ENCODE results near the gene MAPK8IP2. TPM values are rescaled to one million over a fixed set of nuclear protein-coding genes. Genes with fewer than 3 reads are reported as not detected.
"Not testable (repeated sequence)": the region's sequence is repeated elsewhere in the genome, so short reads cannot be mapped to it uniquely, and the experiment has no call there.

MAPK8IP2 gene
- total and polyA plus RNA-seq, 3 donors from 2014 or later, result 12.7 to 36.9 (median 34.9) TPM

DNA sequence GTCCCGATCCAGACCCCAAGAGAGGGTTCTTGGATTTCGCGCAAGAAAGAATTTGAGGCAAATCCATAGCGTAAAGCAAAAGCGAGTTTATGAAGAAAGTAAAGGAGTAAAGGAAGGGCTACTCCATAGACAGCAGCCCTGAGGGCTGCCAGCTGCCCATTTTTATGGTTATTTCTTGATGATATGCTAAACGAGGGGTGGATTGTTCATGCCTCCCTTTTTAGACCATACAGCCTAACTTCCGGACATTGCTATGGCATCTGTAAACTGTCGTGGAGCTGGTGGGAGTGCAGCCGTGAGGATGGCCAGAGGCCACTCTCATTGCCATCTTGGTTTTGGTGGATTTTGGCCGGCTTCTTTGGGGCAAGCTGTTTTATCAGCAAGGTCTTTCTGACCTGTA, 52.7 kb downstream of the MAPK8IP2 start:
- intact Hi-C loops (cut with DNase I; ENCODE audit: low total_unique reads), result no loop called here
- peaks cover 6% of the 10 kb centered on the region for H3K4me1 ChIP-seq
- H3K36me3 ChIP-seq (ENCODE audit: low read depth, missing control alignments), result no peaks in the 10 kb centered on the region
- WGBS, 2 donors, result 86 to 89% methylated on average over 10 of the region's 10 CpGs
- H3K27ac ChIP-seq, result no peak overlapping the region
- H3K9me3 ChIP-seq, result no peaks in the 10 kb centered on the region
- TF ChIP-seq, protein P1, sequence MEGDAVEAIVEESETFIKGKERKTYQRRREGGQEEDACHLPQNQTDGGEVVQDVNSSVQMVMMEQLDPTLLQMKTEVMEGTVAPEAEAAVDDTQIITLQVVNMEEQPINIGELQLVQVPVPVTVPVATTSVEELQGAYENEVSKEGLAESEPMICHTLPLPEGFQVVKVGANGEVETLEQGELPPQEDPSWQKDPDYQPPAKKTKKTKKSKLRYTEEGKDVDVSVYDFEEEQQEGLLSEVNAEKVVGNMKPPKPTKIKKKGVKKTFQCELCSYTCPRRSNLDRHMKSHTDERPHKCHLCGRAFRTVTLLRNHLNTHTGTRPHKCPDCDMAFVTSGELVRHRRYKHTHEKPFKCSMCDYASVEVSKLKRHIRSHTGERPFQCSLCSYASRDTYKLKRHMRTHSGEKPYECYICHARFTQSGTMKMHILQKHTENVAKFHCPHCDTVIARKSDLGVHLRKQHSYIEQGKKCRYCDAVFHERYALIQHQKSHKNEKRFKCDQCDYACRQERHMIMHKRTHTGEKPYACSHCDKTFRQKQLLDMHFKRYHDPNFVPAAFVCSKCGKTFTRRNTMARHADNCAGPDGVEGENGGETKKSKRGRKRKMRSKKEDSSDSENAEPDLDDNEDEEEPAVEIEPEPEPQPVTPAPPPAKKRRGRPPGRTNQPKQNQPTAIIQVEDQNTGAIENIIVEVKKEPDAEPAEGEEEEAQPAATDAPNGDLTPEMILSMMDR (IDR thresholded peaks at IDR 0.05), result no peak
- TF ChIP-seq POLR2A (IDR thresholded peaks at IDR 0.05), result no peak
- no peaks in the 10 kb centered on the region for H3K27me3 ChIP-seq
- H3K4me3 ChIP-seq, result no peak overlapping the region
- no peak for DNase-seq

DNA sequence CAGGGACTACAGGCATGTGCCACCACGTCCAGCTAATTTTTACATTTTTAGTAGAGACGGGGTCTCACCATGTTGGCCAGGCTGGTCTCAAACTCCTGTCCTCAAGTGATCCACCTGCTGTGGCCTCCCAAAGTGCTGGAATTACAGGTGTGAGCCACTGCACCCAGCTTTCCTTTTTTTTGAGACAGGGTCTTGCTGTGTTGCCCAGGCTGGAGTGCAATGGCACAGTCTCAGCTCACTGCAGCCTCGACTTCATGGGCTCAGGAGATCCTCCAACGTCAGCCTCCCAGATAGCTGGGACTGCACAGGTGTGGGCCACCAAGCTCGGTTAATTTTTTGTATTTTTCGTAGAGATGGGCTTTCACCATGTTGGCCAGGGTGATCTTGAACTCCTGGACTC, 54.1 kb downstream of the MAPK8IP2 start:
- H3K36me3 ChIP-seq (ENCODE audit: low read depth, missing control alignments); H3K27me3 ChIP-seq; H3K9me3 ChIP-seq; H3K4me3 ChIP-seq; intact Hi-C loops (cut with DNase I; ENCODE audit: low total_unique reads); H3K27ac ChIP-seq; DNase-seq; H3K4me1 ChIP-seq: not testable (repeated sequence)
- 96 to 98% methylated on average over 5 to 6 of the region's 6 CpGs for WGBS, 2 donors

GRCh38 chr22:50656122-50657070, 55.8 kb downstream of the MAPK8IP2 start:
- H3K9me3 ChIP-seq, result no peaks in the 10 kb centered on the region
- WGBS, 2 donors, result 70 to 72% methylated on average over 22 to 23 of the region's 23 CpGs
- TF ChIP-seq POLR2A (IDR thresholded peaks at IDR 0.05), result no peak
- TF ChIP-seq, protein P1 (IDR thresholded peaks at IDR 0.05), result no peak
- intact Hi-C loops (cut with DNase I; ENCODE audit: low total_unique reads), result no loop called here
- no peak overlapping the region for H3K27ac ChIP-seq
- no peak overlapping the region for H3K4me3 ChIP-seq
- no peak for DNase-seq
- H3K27me3 ChIP-seq, result no peaks in the 10 kb centered on the region
- H3K36me3 ChIP-seq (ENCODE audit: low read depth, missing control alignments), result no peaks in the 10 kb centered on the region
- H3K4me1 ChIP-seq, result peaks cover 6% of the 10 kb centered on the region

DNA sequence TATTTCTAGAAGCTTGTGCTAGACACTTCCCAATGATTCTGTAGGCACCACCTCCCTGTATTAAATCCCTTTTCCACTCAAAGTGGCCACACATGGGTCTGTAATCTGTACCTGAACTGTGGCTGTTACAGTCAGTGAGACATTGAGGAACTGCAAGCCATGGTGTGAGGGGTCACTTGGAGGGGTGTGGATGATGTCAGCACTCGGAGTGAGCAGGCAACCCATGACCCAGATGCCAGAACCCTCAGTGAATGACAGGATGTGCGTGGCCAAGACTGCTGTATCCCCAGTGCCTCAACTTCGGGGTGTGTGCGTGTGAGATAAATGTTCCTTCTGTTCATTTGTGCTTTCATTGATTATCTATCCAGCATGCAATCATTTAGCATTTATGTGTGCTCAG, 57.3 kb downstream of the MAPK8IP2 start:
- intact Hi-C loops (cut with DNase I; ENCODE audit: low total_unique reads), result no loop called here
- WGBS, 2 donors, result 77 to 93% methylated on average over 4 of the region's 4 CpGs
- no peaks in the 10 kb centered on the region for H3K27me3 ChIP-seq

GRCh38 chr22:50659711-50660110, 59.1 kb downstream of the MAPK8IP2 start:
- H3K4me1 ChIP-seq; intact Hi-C loops (cut with DNase I; ENCODE audit: low total_unique reads); H3K27me3 ChIP-seq; DNase-seq; H3K27ac ChIP-seq; H3K9me3 ChIP-seq; H3K4me3 ChIP-seq; H3K36me3 ChIP-seq (ENCODE audit: low read depth, missing control alignments): not testable (repeated sequence)
- WGBS, 2 donors, result 90 to 93% methylated on average over 7 of the region's 7 CpGs

More for the DNA sequence above, 57.3 kb downstream of the MAPK8IP2 start:
- no peak for DNase-seq
- Histone ChIP-seq H3K27ac (no peak overlapping the region), H3K9me3 (no peaks in the 10 kb centered on the region), H3K4me3 (no peak overlapping the region), H3K4me1 (peaks cover 6% of the 10 kb centered on the region), H3K36me3 (ENCODE audit: low read depth, missing control alignments) (no peaks in the 10 kb centered on the region)
- TF ChIP-seq POLR2A (IDR thresholded peaks at IDR 0.05), result no peak
- TF ChIP-seq, protein P1 (IDR thresholded peaks at IDR 0.05), result no peak

- H3K27me3 ChIP-seq, result no peaks in the 10 kb centered on the region
- no peak overlapping the region for H3K4me3 ChIP-seq
- intact Hi-C loops (cut with DNase I; ENCODE audit: low total_unique reads), result no loop called here
- no peak for DNase-seq
- H3K4me1 ChIP-seq, result peaks cover 6% of the 10 kb centered on the region
- TF ChIP-seq, protein P1 (IDR thresholded peaks at IDR 0.05), result no peak
- TF ChIP-seq POLR2A (IDR thresholded peaks at IDR 0.05), result no peak
- no peak overlapping the region for H3K27ac ChIP-seq
- no peaks in the 10 kb centered on the region for H3K9me3 ChIP-seq
- no peaks in the 10 kb centered on the region for H3K36me3 ChIP-seq (ENCODE audit: low read depth, missing control alignments)
These were observed 59.7 kb downstream of the MAPK8IP2 start for GRCh38 chr22:50660306-50660705.
